SH-SY5Y (cell line): ENCODE results near the gene OR5H6.

ENCODE experiments used
- GATA2 ChIP-seq: IDR thresholded peaks from 2 replicates; pipeline ENCODE4 v1.6.1; 2011; ENCODE audit warnings: mild to moderate bottlenecking, low read depth, low read length
- GATA3 ChIP-seq: IDR thresholded peaks from 2 replicates; pipeline ENCODE4 v1.6.1; 2011; ENCODE audit warnings: low read depth, mild to moderate bottlenecking, low read length, moderate library complexity

DNA sequence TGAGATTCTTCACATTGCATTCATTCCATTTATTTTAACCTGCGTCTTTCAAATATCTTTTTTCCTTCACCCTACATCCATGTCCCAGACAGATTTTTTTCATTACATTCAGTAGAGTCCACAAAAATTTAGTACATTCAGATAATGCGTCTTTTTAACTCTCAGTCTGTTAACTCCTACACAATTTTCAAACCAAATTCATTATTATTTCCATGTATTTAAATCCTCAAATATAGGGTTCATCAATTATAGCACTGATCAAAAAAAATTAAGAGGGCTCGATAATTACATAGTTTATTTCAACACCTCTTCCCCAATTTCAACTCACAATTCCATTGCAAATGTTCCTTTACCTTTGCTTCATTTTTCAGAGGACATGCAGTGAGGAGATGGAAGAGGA, at the start of gene OR5H6:
- no peak for TF ChIP-seq GATA2
- no peak for TF ChIP-seq GATA3
